Peyer's patch (tissue), 4 donors: ENCODE data around the gene RNF111.

Experiments used
- CTCF ChIP-seq, 6 experiments: fragments of 450-650 bp in 4 of 6; fragments of 200-600 bp in 2 of 6; sonication (generic) in 1 of 6; IDR thresholded peaks; one replicate each; pipeline ENCODE4 v1.5.1; 2017 to 2019; ENCODE audit warnings: antibody characterized with exemption in 6 of 6, mild to moderate bottlenecking in 3 of 6, moderate library complexity in 1 of 6
- POLR2A ChIP-seq, 2 donors: fragments of 450-650 bp; IDR thresholded peaks; one replicate each; pipeline ENCODE4 v1.5.1; 2017; ENCODE audit warnings: antibody characterized with exemption in 2 of 2, mild to moderate bottlenecking in 2 of 2, moderate library complexity in 2 of 2

GRCh38 chr15:59001946-59002345, 14.5 kb downstream of the RNF111 start:
- TF ChIP-seq POLR2A (IDR thresholded peaks at IDR 0.05), result no peak
- TF ChIP-seq CTCF (IDR thresholded peaks at IDR 0.05), result no peak
